H1 (cell line): ENCODE data around the gene FNDC1. TPM values are rescaled to one million over a fixed set of nuclear protein-coding genes. Genes with fewer than 3 reads are reported as not detected.

Experiments used
- CTCF ChIA-PET: fragments of 300-600 bp; sonication (Branson Sonifier 250); formaldehyde crosslinking; loops from one replicate; lab custom pipeline; 2021; ENCODE audit not compliant: partially characterized antibody; lab: Charles Lee
- POLR2A ChIA-PET: fragments of 300-600 bp; sonication (Branson Sonifier 250); formaldehyde crosslinking; loops from one replicate; lab custom pipeline; 2021; ENCODE audit warnings: inconsistent platforms; ENCODE audit not compliant: partially characterized antibody; lab: Charles Lee
- DNase-seq, 2 experiments: peaks; one replicate each; pipeline versions ENCODE4 v3.0.0 to v3.0.0-alpha.2; 2010 to 2022; ENCODE audit warnings: low spot score in 2 of 2, low read depth in 1 of 2, mixed read lengths in 1 of 2
- FAIRE-seq: peaks from 2 replicates; lab custom pipeline; 2011; peaks lifted over from hg19 to GRCh38; lab: Jason Lieb, UNC
- H2AFZ ChIP-seq: 2 replicates; pipeline ENCODE4 v1.8.1; 2012; ENCODE audit warnings: low read length, inconsistent platforms
- H2AK5ac ChIP-seq: 2 replicates; pipeline ENCODE4 v1.6.1; 2013; ENCODE audit warnings: low read depth, low read length
- H2BK120ac ChIP-seq: replicated peaks from 2 replicates; pipeline ENCODE3; 2013; ENCODE audit warnings: low read depth, low read length, inconsistent platforms
- H2BK12ac ChIP-seq: 2 replicates; pipeline ENCODE4 v1.6.1; 2013; ENCODE audit warnings: low read depth, low read length
- H2BK15ac ChIP-seq: 2 replicates; pipeline ENCODE4 v1.6.1; 2013; ENCODE audit warnings: low read length
- H2BK20ac ChIP-seq: 2 replicates; pipeline ENCODE4 v1.6.1; 2013; ENCODE audit warnings: low read length
- H2BK5ac ChIP-seq: 2 replicates; pipeline ENCODE4 v1.6.1; 2013; ENCODE audit warnings: low read depth, low read length
- H3K14ac ChIP-seq: 2 replicates; pipeline ENCODE4 v1.6.1; 2013; ENCODE audit warnings: inconsistent platforms; ENCODE audit not compliant: insufficient read length
- H3K18ac ChIP-seq: 2 replicates; pipeline ENCODE4 v1.6.1; 2013; ENCODE audit warnings: low read length; ENCODE audit errors: extremely low read depth
- H3K23ac ChIP-seq: 2 replicates; pipeline ENCODE4 v1.6.1; 2013; ENCODE audit warnings: inconsistent platforms; ENCODE audit not compliant: insufficient read length
- H3K23me2 ChIP-seq: 2 replicates; pipeline ENCODE4 v1.6.1; 2013; ENCODE audit warnings: low read depth, low read length
- H3K27ac ChIP-seq: 2 replicates; pipeline ENCODE4 v1.6.1; 2011; ENCODE audit warnings: low read depth, low read length, inconsistent platforms
- H3K27me3 ChIP-seq, 4 experiments: replicated peaks in 1 of 4; 1 replicate in 1 of 4; 2 replicates in 3 of 4; pipeline versions ENCODE4 v1.6.1 to v1.8.1; 2011 to 2013; ENCODE audit warnings: low read length in 3 of 4, mild to moderate bottlenecking in 3 of 4, inconsistent platforms in 2 of 4, mixed read lengths in 2 of 4, moderate library complexity in 1 of 4; ENCODE audit not compliant: control insufficient read depth in 3 of 4, insufficient read depth in 3 of 4; ENCODE audit errors: extremely low read depth in 1 of 4
- H3K36me3 ChIP-seq, 4 experiments: 2 replicates each; pipeline versions ENCODE4 v1.6.1 to v1.8.1; 2011 to 2013; ENCODE audit warnings: mild to moderate bottlenecking in 4 of 4, low read length in 3 of 4, moderate library complexity in 2 of 4, control low read depth in 1 of 4, inconsistent platforms in 1 of 4; ENCODE audit not compliant: insufficient read depth in 4 of 4, control insufficient read depth in 2 of 4
- H3K4ac ChIP-seq: replicated peaks from 2 replicates; pipeline ENCODE3; 2013; ENCODE audit warnings: low read length, low read depth, mixed read lengths, inconsistent platforms; ENCODE audit not compliant: insufficient read length
- H3K4me1 ChIP-seq, 4 experiments: replicated peaks in 1 of 4; 1 replicate in 1 of 4; 2 replicates in 3 of 4; pipeline versions ENCODE4 v1.6.1 to v1.8.1; 2011 to 2013; ENCODE audit warnings: low read length in 3 of 4, inconsistent platforms in 2 of 4, mixed read lengths in 1 of 4; ENCODE audit not compliant: insufficient read depth in 4 of 4, control insufficient read depth in 3 of 4
- H3K4me2 ChIP-seq, 2 experiments: 2 replicates each; pipeline versions ENCODE4 v1.6.1 to v1.8.1; 2011 to 2013; ENCODE audit warnings: low read depth in 2 of 2, low read length in 2 of 2, control low read depth in 1 of 2, inconsistent platforms in 1 of 2, mild to moderate bottlenecking in 1 of 2; ENCODE audit not compliant: insufficient read depth in 1 of 2
- H3K4me3 ChIP-seq, 4 experiments: fragments of 200-600, 300-600 bp in 1 of 4; sonication (generic), shearing (Covaris generic), sonication (Bioruptor Twin) in 1 of 4; 2 replicates each; pipeline versions ENCODE4 v1.5.1 to v1.8.1; 2011 to 2016; ENCODE audit warnings: low read length in 4 of 4, low read depth in 3 of 4, control low read depth in 2 of 4, inconsistent platforms in 2 of 4, mild to moderate bottlenecking in 2 of 4, mixed read lengths in 1 of 4, moderate library complexity in 1 of 4; ENCODE audit not compliant: insufficient read depth in 2 of 4; ENCODE audit errors: extremely low read depth in 1 of 4
- H3K56ac ChIP-seq: replicated peaks from 2 replicates; pipeline ENCODE3; 2013; ENCODE audit warnings: low read depth, mild to moderate bottlenecking, mixed read lengths, low read length, inconsistent platforms; ENCODE audit not compliant: insufficient read length
- H3K79me1 ChIP-seq: 2 replicates; pipeline ENCODE4 v1.6.1; 2013; ENCODE audit warnings: low read depth, low read length, control low read depth
- H3K79me2 ChIP-seq, 2 experiments: 2 replicates each; pipeline versions ENCODE4 v1.6.1 to v1.8.1; 2012 to 2013; ENCODE audit warnings: low read length in 2 of 2, mild to moderate bottlenecking in 2 of 2, inconsistent platforms in 1 of 2; ENCODE audit not compliant: insufficient read depth in 2 of 2, control insufficient read depth in 1 of 2
- H3K9ac ChIP-seq, 4 experiments: replicated peaks in 1 of 4; 1 replicate in 1 of 4; 2 replicates in 3 of 4; pipeline versions ENCODE4 v1.6.1 to v1.8.1; 2011 to 2013; ENCODE audit warnings: low read depth in 3 of 4, low read length in 3 of 4, control low read depth in 2 of 4, mild to moderate bottlenecking in 2 of 4, moderate library complexity in 2 of 4, inconsistent platforms in 1 of 4; ENCODE audit errors: extremely low read depth in 1 of 4
- H3K9me3 ChIP-seq, 2 experiments: 2 replicates each; pipeline versions ENCODE4 v1.6.1 to v1.8.1; 2012 to 2013; ENCODE audit warnings: mild to moderate bottlenecking in 2 of 2, moderate library complexity in 2 of 2, control low read depth in 1 of 2, inconsistent platforms in 1 of 2, low read depth in 1 of 2, low read length in 1 of 2, mixed read lengths in 1 of 2; ENCODE audit not compliant: insufficient read depth in 2 of 2
- H4K20me1 ChIP-seq, 2 experiments: replicated peaks in 1 of 2; 2 replicates each; pipeline versions ENCODE3 to v1.8.1; 2011 to 2013; ENCODE audit warnings: inconsistent platforms in 2 of 2, low read length in 2 of 2, mild to moderate bottlenecking in 1 of 2; ENCODE audit not compliant: insufficient read depth in 2 of 2, control insufficient read depth in 1 of 2
- H4K5ac ChIP-seq: 2 replicates; pipeline ENCODE4 v1.6.1; 2013; ENCODE audit warnings: low read length, low read depth, mixed read lengths, inconsistent platforms; ENCODE audit not compliant: insufficient read length
- H4K8ac ChIP-seq: 2 replicates; pipeline ENCODE4 v1.8.0; 2013; ENCODE audit warnings: mild to moderate bottlenecking, moderate library complexity, low read length, inconsistent platforms; ENCODE audit not compliant: insufficient read depth; ENCODE audit errors: extremely low read depth
- H4K91ac ChIP-seq: replicated peaks from 2 replicates; pipeline ENCODE3; 2013; ENCODE audit warnings: low read length, mixed read lengths, inconsistent platforms; ENCODE audit not compliant: insufficient read length
- CBX5 ChIP-seq: fragments of 300-800, 300-1000 bp; sonication (generic); IDR thresholded peaks from 2 replicates; pipeline ENCODE4 v1.7.1; 2016; ENCODE audit warnings: antibody characterized with exemption, low read length, low read depth
- CBX8 ChIP-seq: fragments of 300-800, 300-1000 bp; sonication (generic); IDR thresholded peaks from 2 replicates; pipeline ENCODE4 v1.7.1; 2016; ENCODE audit warnings: low read depth, low read length, borderline replicate concordance
- EP300 ChIP-seq, 2 experiments: IDR thresholded peaks; 1 replicate in 1 of 2; 2 replicates in 1 of 2; pipeline ENCODE4 v1.6.1; 2011 to 2012; ENCODE audit warnings: low read depth in 2 of 2, low read length in 2 of 2, mild to moderate bottlenecking in 2 of 2, borderline replicate concordance in 1 of 2, inconsistent platforms in 1 of 2, moderate library complexity in 1 of 2
- FOSL1 ChIP-seq: IDR thresholded peaks from 2 replicates; pipeline ENCODE4 v1.6.1; 2011; ENCODE audit warnings: mild to moderate bottlenecking, low read depth, low read length, moderate library complexity; ENCODE audit not compliant: insufficient read depth
- HDAC2 ChIP-seq, 2 experiments: fragments of 300-600 bp in 1 of 2; sonication (generic) in 1 of 2; IDR thresholded peaks; 2 replicates each; pipeline ENCODE4 v1.6.1; 2011 to 2012; ENCODE audit warnings: low read depth in 2 of 2, low read length in 2 of 2, mild to moderate bottlenecking in 2 of 2, moderate library complexity in 2 of 2, borderline replicate concordance in 1 of 2, inconsistent platforms in 1 of 2
- KDM1A ChIP-seq: fragments of 200-600, 300-600 bp; sonication (generic); IDR thresholded peaks from 2 replicates; pipeline ENCODE4 v1.7.1; 2016; ENCODE audit warnings: mild to moderate bottlenecking, low read length, borderline replicate concordance
- POLR2A ChIP-seq, 2 experiments: IDR thresholded peaks; 1 replicate in 1 of 2; 2 replicates in 1 of 2; pipeline ENCODE4 v1.6.1; 2011; ENCODE audit warnings: low read depth in 2 of 2, low read length in 2 of 2, mild to moderate bottlenecking in 2 of 2; ENCODE audit errors: control extremely low read depth in 1 of 2
- POLR2AphosphoS5 ChIP-seq: IDR thresholded peaks from 2 replicates; pipeline ENCODE4 v1.6.1; 2011; ENCODE audit warnings: low read depth, low read length
- POU5F1 ChIP-seq: IDR thresholded peaks from 2 replicates; pipeline ENCODE4 v1.6.1; 2011; ENCODE audit warnings: low read depth, mild to moderate bottlenecking, low read length, moderate library complexity
- RBBP5 ChIP-seq: IDR thresholded peaks from 2 replicates; pipeline ENCODE4 v1.7.1; 2012; ENCODE audit warnings: low read depth, mild to moderate bottlenecking, inconsistent platforms, low read length, moderate library complexity, borderline replicate concordance
- SAP30 ChIP-seq: fragments of 300-600 bp; sonication (generic); IDR thresholded peaks from 2 replicates; pipeline ENCODE4 v1.7.1; 2012; ENCODE audit warnings: low read length, moderate library complexity, mild to moderate bottlenecking, inconsistent platforms; ENCODE audit not compliant: insufficient read depth, insufficient replicate concordance
- SIN3A ChIP-seq, 2 experiments: IDR thresholded peaks in 1 of 2; conservative IDR thresholded peaks in 1 of 2; 2 replicates each; pipeline ENCODE4 v1.6.1; 2011 to 2012; ENCODE audit warnings: low read length in 2 of 2, improper control_type of control experiment in 1 of 2, low read depth in 1 of 2, mild to moderate bottlenecking in 1 of 2
- SRF ChIP-seq: IDR thresholded peaks from 2 replicates; pipeline ENCODE4 v1.6.1; 2011; ENCODE audit warnings: mild to moderate bottlenecking, low read depth, low read length, moderate library complexity
- YY1 ChIP-seq: IDR thresholded peaks from 2 replicates; pipeline ENCODE4 v1.6.1; 2011; ENCODE audit warnings: low read depth, mild to moderate bottlenecking, low read length
- ZNF274 ChIP-seq: IDR thresholded peaks from 2 replicates; pipeline ENCODE4 v1.7.0; 2012; ENCODE audit warnings: low read length, borderline replicate concordance; ENCODE audit errors: extremely low read depth
- WGBS, 2 experiments: shearing (Covaris generic) in 1 of 2; methylation state at CpG; one replicate each; pipeline versions ENCODE4 v1.1.6 to v1.1.7; 2013 to 2015; ENCODE audit warnings: low lambda C conversion rate in 2 of 2, mixed read lengths in 2 of 2, inconsistent platforms in 1 of 2, low coverage in 1 of 2, missing lambda C conversion rate in 1 of 2; ENCODE audit not compliant: insufficient replicate concordance in 2 of 2, insufficient coverage in 1 of 2, insufficient read length in 1 of 2; ENCODE audit errors: extremely low coverage in 1 of 2, missing lambda C conversion rate in 1 of 2; 5-methylcytosine and 5-hydroxymethylcytosine counted together
- polyA plus RNA-seq, 7 experiments: library from polyadenylated mRNA; depleted of rRNA in 3 of 7; stranded (reverse) in 5 of 7; unstranded in 2 of 7; fragments of >200 nt in 5 of 7; fragments of 200-250 nt in 2 of 7; gene quantifications; 1 replicate in 5 of 7; 2 replicates in 1 of 7; 4 replicates in 1 of 7; pipeline versions ENCODE4 v1.2.1 to v1.2.3, GENCODE V29; 2011 to 2013; ENCODE audit warnings: missing spikeins in 2 of 7, mixed read lengths in 2 of 7
- total RNA-seq: library from RNA; stranded (reverse); fragmentation: NEBNext Ultra II Directional; extraction: Animal tissue kit (Norgen Biotek cat#: 25700); gene quantifications from 2 replicates; pipeline ENCODE4 v1.2.1, GENCODE V29; 2021

FNDC1 gene
- total and polyA plus RNA-seq, 2 of the 8 experiments (the other 6 are each of a cell fraction or from before 2014, with no cell fraction given) = 0.06 to 0.30 TPM

- H2BK120ac ChIP-seq = no peak overlapping the region
- CTCF ChIA-PET = no interaction called here
- no peak overlapping the region for H2AFZ ChIP-seq
- H3K79me1 ChIP-seq = no peaks in the 10 kb centered on the region
- no peak overlapping the region for H3K27ac ChIP-seq
- no peak overlapping the region for H3K4me3 ChIP-seq
- no peak overlapping the region for H3K4me2 ChIP-seq
- H3K56ac ChIP-seq = no peak overlapping the region
- H4K20me1 ChIP-seq = no peaks in the 10 kb centered on the region
- H3K9me3 ChIP-seq = peaks cover 73 to 77% of the 10 kb centered on the region in 2 experiments
- no peak overlapping the region for H4K8ac ChIP-seq
- no peak overlapping the region for H3K14ac ChIP-seq
- H2AK5ac ChIP-seq = no peak overlapping the region
- H3K79me2 ChIP-seq = no peaks in the 10 kb centered on the region
- no peak for FAIRE-seq
- H4K91ac ChIP-seq = no peak overlapping the region
- no peak overlapping the region for H3K4ac ChIP-seq
- no peaks in the 10 kb centered on the region for H3K36me3 ChIP-seq
- no peak overlapping the region for H2BK12ac ChIP-seq
- POLR2A ChIA-PET = no interaction called here
- H4K5ac ChIP-seq = no peak overlapping the region
- no peak for DNase-seq
- 61% methylated on average over 6 of the region's 6 CpGs; no CpG with 5 or more reads in 1 of the 2 experiments for WGBS, 2 experiments
- no peaks in the 10 kb centered on the region for H3K23me2 ChIP-seq
- no peaks in the 10 kb centered on the region for H3K4me1 ChIP-seq
- H2BK20ac ChIP-seq = no peak overlapping the region
- H2BK15ac ChIP-seq = no peak overlapping the region
- H2BK5ac ChIP-seq = no peak overlapping the region
- H3K9ac ChIP-seq = no peak overlapping the region
- no peaks in the 10 kb centered on the region for H3K27me3 ChIP-seq
- H3K23ac ChIP-seq = no peak overlapping the region
- no peak overlapping the region for H3K18ac ChIP-seq
- TF ChIP-seq KDM1A = no peak
- no peak for TF ChIP-seq SRF
- TF ChIP-seq SIN3A (conservative IDR thresholded peaks at IDR 0.05 in 1 of 2, IDR thresholded peaks at IDR 0.05 in 1 of 2; ENCODE audit: low read depth in 1 of 2, low read length in 2 of 2) = no peak
- TF ChIP-seq HDAC2 (IDR thresholded peaks at IDR 0.05; ENCODE audit: borderline replicate concordance in 1 of 2, low read depth in 2 of 2, low read length in 2 of 2) = no peak
- no peak for TF ChIP-seq POU5F1
- TF ChIP-seq FOSL1 = no peak
- no peak for TF ChIP-seq SAP30
- no peak for TF ChIP-seq POLR2AphosphoS5
- no peak for TF ChIP-seq CBX5
- TF ChIP-seq CBX8 = no peak
- TF ChIP-seq EP300 (IDR thresholded peaks at IDR 0.05; ENCODE audit: borderline replicate concordance in 1 of 2, low read depth in 2 of 2, low read length in 2 of 2) = no peak
- TF ChIP-seq ZNF274 = no peak
- no peak for TF ChIP-seq RBBP5
- no peak for TF ChIP-seq POLR2A (IDR thresholded peaks at IDR 0.05; ENCODE audit: control extremely low read depth in 1 of 2, low read depth in 2 of 2, low read length in 2 of 2)
- TF ChIP-seq YY1 = no peak
Observed at GRCh38 chr6:159303784-159304183, 134.6 kb downstream of the FNDC1 start.
